GM18499 (cell line): ENCODE measurements around the gene STK39.
"Not testable (repeated sequence)": the region's sequence is repeated elsewhere in the genome, so short reads cannot be mapped to it uniquely, and the experiment has no call there.

ENCODE experiments used
- ATAC-seq: cut with Tn5 transposase; IDR thresholded peaks from one replicate; pipeline ENCODE4 v1.9.1; 2021; ENCODE audit warnings: moderate number of reproducible peaks; ENCODE audit not compliant: insufficient read depth, unreplicated experiment

Gene STK39

GRCh38 chr2:168107322-168107721 is 140.1 kb downstream of the STK39 start:
- no peak for ATAC-seq

GRCh38 chr2:168105127-168105683 is 142.2 kb downstream of the STK39 start:
- ATAC-seq, result no peak

DNA sequence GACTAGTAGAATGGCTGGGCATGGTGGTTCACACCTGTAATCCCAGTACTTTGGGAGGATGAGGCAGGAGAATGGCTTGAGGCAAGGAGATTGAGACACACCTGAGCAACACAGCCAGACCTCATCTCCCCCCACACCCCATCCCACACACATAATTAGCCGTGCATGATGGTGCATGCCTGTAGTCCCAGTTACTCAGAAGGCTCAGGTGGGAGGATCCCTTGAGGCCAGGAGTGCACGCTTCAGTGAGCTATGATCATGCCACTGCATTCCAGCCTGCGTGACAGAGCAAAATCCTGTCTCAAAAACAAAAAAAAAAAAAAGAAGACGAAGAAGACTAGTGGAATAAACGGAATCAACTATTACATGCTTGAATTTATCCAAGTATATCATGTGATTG is 150.0 kb downstream of the STK39 start:
- no peak for ATAC-seq

DNA sequence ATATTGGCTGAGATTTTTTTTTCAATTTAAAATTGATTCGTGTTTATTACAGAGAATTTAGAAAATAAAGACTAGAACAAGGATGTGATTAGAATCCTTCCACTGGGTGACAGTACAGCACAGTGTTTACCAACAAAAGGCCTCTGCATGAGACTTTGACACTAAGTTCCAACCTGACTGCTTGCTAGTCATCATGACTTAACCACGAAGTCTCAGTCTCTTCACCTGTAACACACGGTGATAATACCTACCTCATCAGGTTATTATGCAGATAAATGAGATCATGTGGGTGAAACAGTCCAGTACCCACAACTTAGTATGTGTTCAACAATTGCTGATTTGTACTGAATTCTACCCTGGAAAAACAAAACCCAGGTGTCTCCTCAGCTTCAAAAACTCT is 151.2 kb downstream of the STK39 start:
- ATAC-seq, result no peak

DNA sequence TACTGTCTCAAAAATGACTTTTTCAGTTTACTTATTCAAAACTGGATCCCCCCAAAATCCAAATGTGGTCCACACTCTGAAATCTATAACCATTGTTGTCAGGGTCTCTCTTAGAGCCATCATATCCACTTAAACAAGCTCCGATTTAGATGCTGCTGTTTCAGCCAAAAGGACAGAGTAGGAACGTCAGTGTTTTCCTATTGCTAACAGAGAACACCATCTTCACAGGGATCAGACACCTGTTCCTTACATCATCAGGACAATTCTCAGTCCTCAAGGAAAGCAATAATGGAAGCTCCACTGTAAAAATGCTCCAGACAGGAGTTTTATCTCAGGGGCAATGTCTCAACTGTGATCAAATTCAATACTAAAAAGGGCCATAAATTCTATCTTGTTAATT is 155.4 kb downstream of the STK39 start:
- ATAC-seq, result no peak

DNA sequence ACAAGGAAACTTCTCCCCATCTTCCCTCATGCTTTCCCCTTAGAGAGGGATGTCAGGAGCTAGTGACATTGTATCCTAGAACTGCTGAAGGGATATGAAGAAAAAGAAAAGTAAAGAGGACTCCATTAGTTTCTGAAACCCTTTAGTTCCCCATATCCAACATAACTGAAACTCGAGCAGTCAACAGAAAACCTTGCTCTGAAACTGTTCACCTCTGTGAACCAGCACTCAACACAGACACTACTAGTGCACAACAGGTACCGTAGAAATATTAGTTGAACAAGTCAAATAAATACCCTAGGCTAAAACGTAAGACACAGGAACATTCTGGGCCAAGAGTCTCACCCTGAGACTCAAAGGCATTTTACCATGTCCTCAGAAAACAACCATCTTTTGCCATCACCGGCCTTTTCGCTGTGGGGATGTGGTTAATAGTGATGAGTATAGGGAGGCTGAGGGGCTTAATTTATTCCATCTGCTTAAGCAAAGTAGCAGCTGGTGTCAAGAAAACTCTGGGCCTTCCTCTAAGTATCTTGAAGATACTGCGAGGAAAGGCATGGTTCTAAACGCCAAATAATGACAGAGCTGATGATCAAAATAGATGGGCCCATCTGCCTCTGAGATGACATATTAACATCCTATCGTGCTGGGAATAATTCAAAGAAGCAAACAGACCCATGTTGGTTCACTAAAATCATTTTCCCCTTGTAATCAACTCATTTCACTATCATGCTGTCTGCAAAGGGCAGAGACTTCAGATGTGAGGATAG is 156.8 kb downstream of the STK39 start:
- peak; percentile 76 for ATAC-seq

DNA sequence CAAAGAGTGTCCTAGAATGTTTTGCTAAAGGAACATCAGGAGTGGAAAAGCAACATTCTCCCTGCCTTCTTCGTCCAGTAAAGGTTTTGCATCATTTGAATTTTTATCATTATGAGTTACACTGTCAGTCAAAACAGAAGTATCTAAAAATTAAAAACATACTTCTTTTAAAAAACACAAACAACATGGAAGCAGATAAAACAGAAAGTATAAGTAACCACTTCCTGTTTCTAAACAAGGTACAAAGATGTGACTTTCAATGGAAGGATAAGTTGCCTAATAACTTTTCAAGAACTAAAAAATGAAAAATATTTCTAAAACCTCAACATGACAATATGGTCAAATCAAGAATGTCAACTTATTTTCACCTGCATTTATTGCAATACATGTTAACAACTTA is 158.2 kb downstream of the STK39 start:
- no peak for ATAC-seq

- ATAC-seq, result no peak
Measured at GRCh38 chr2:168087401-168087800, 160.0 kb downstream of the STK39 start.

- no peak for ATAC-seq
Measured at GRCh38 chr2:168086851-168087250, 160.5 kb downstream of the STK39 start.

DNA sequence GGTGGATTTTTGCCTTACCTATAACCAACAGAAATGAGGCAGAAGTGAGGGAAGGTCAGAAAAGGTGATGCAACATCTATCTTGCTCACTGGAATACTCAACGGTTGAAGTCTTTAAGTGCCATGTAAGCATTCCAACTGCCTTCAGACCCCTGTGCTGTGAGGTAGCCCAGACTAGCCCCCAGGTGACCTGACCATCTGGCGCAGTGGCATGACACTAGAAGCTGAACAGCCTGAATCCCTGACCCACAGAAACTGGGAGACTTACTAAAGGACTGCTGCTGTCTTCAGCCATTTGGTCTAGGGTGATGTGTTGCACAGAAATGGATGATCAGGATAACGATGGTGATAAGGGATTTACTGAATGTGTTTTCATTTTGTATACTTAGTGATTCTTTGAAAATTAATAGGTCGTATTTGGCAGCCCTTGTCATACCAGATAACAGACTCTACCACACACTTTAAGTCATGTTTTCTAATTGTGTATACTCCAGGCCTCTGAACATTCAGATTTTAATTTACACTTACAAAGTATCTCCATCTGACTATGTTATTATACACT is 161.5 kb downstream of the STK39 start:
- ATAC-seq, result no peak

DNA sequence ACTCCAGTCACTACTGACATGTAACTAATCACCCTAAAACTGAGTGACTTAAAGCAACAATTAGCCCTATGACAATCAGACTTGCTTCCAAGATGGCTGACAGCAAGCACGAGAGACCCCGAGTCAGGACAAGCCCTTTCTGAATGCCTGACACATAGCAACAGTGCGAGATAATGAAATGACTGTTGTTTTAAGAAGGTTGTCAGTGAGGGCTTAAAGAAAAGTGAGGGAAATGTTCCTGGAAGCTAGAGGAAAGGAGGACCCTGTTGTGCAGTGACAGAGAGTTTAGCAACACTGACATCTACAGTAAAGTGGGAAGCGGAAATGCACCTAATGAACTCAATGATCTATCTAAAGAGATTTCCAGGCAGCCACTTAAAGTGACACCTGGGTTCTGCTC is 163.1 kb downstream of the STK39 start:
- no peak for ATAC-seq

GRCh38 chr2:168081452-168081851 is 165.9 kb downstream of the STK39 start:
- ATAC-seq, result not testable (repeated sequence)

- ATAC-seq, result no peak
Measured at GRCh38 chr2:168079236-168079635, 168.2 kb downstream of the STK39 start.

GRCh38 chr2:168076731-168077130 is 170.7 kb downstream of the STK39 start:
- no peak for ATAC-seq

DNA sequence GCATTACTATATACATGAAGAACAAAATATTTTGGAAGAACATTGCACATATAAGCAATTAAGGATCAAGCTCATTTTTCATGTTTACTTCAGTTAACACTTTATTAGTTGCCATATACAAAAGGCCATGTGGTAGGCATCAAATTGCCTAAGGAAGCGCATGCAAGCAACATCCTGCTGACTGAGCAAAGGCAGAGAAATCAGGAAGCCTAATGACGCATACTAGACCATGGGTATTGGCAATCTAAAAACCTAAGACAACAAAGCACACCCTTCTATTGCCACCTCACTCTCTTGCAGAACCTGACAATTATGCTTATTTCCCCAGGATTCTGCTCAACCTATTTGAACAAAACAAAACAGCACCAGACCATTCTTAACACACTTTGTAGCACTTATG is 171.9 kb downstream of the STK39 start:
- no peak for ATAC-seq

GRCh38 chr2:168072626-168073303 is 174.6 kb downstream of the STK39 start:
- no peak for ATAC-seq

DNA sequence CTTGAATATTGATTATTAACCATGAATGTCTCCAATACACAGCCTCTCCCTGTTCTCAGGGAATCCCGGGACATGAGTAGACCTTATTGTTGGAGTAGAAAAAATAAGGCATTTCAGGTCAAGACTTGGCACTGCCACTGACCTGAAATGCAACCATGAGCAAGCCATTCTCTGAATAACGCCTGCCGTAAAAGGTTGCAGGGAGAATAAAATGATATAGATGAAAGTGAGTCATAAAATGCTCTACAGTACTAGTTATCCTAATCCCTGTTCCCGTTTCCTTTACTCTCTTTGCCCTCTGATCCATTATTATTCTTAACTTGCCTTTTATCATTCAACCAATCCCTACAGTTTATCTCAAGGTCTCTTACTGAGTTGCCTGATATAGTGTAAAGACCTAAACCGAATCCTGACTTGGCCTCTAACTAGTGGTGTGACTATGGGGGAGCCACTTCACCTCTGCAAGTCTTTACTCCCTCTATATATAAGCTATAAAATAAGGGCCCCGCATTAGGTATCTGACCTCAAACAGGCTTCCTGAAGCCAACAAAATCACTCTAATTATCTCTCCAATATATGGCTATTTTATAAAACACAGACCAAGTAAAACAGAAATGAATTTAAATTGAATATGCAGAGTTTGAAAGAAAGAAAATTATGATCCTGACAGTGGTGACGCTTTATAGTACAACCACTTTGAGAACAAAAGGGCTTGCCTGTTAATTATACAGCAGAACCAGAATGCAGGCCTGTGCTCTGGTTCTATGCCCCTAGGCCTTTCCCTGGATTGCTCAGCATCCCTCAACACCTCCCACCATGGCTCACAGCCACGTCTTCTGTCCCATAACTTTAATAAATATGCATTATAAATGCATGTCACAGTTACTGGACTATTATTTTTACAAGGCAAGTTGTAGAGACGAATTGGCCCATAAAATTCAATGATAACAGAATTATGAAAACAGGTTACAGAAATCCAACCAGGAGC is 183.1 kb downstream of the STK39 start:
- no peak for ATAC-seq

- no peak for ATAC-seq
Measured at GRCh38 chr2:168062936-168063335, 184.5 kb downstream of the STK39 start.

- ATAC-seq, result no peak
Measured at GRCh38 chr2:168062054-168062453, 185.3 kb downstream of the STK39 start.
